HG03066 (cell line): Measurements from ENCODE around the gene PRRG3.

Experiments
- ATAC-seq: cut with Tn5 transposase; IDR thresholded peaks from one replicate; pipeline ENCODE4 v1.9.1; 2021; ENCODE audit warnings: low read depth; ENCODE audit not compliant: unreplicated experiment

The PRRG3 gene

DNA sequence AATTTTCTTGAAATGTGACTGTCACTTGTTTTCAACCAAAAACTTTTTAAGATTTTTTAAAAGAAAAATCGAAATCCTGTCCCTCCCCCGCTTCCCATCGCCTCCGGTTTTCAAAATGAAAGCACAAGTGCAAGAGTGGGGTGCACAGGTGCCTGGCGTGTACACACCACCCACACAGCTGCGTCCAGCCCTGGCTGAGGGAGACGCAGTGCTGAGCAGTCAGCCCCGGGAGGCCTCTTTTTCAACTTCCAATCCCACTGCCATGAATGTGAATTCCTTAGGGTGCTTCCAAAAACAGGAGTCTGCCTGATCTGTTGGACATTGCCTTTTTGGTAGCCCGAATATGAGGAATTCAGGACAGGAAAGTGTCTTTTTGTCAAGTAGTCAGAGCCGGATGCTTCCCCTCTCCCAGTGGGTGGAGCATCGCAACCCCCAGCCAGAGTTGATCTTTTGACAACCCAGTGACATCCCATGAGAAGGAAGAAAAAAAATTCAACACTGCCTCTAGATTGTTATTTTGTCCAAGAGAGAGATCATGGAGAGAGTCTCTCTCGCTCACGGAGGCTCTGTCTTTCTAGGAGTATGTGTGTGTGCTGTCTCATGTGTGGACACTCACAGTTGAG, 8.9 kb downstream of the PRRG3 start:
- no peak for ATAC-seq

DNA sequence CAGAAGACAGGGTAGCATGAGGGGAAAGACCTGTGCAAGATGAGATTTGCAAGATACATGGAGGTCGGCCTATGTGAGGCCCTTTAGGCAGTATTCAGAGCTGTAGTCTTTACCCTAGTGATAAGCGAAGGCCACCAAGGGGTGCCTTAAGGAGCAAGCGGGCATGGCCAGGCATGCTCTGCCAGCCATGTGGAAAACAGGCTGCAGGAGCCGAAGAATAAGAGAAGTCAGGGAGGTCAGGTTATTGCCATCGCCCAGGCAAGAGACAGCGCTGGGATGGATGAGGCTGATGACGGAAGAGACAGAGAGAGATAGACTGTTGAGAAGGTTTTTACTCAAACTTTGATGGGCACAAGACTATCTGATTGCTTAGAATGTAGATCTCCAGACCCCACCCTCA, 13.6 kb downstream of the PRRG3 start:
- ATAC-seq = no peak

DNA sequence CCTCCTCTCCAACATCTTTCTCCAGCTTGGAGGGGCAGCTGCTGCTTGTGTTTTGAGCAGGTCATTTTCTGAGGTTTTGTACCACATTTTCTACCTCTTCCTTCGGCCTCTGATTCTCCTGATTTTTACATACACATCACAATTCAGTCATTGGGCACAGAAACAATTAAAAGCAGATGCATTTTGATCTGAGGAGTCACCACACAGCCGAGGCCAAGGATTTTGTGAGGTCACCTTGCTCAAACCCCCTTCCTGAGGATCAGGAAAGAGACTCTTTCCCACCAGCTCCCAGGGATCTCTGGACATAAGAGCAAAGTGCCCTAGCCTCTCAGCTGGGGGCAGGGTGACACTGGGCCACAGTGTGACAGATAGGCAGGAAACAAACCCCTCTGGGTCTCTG, 15.2 kb downstream of the PRRG3 start:
- no peak for ATAC-seq

DNA sequence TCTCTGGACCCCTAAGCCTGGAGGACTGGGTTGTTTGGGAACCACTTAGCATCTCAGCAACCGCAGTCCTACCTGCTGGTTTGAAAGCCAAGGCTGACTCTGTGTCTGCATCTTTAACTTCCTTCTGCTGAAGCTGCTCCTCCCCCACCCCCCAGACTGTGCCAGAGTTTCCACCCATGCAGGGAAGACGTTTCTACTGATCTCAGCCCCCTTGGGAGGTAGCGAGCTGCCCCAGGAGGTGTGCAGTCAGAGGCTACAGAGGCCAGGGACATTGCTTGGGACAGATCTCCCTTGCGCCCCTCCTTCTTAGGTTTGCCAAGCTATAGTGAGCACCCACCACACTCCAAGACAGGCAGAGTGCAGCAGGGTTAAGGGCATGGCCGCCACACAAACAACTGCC, 15.9 kb downstream of the PRRG3 start:
- no peak for ATAC-seq

DNA sequence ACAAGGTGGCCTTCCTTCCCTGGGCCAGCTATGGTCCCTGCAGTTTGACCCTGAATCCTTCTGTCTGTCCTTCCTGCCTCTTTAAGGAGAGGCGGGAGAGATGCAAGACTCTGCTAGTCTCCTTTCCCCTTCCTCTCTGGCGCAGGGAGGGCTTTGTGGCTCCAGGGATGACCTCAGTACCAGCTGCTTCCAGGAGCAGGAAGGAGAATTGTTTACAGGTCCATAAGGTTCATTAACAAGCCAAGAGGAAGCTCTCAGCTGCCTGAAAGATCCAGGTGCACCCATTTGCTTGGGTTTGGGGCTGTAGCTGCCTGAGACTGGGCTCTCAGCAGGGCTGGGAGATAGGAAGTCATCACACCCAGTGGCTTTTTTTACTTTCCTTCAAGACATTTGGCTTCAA, 16.5 kb downstream of the PRRG3 start:
- no peak for ATAC-seq

DNA sequence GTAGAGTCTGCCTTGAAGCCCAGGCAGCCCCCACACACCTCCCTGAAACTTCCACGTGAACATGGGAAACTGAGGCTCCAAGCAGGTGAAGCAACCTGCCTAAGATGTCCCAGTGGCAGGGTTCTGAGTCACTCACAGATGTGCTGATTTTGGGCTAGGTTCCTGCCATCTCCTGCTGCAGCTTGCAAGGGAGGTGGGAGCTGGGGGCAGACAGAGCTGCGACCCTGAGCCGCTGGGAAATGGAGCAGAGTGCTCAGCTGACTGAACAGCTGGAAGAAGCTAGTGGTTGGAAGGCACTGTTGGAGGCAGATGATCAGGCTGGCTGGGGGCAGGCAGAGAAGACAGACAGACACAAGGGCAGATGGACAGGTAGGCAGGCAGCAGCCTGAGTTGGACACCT, 17.0 kb downstream of the PRRG3 start:
- no peak for ATAC-seq

DNA sequence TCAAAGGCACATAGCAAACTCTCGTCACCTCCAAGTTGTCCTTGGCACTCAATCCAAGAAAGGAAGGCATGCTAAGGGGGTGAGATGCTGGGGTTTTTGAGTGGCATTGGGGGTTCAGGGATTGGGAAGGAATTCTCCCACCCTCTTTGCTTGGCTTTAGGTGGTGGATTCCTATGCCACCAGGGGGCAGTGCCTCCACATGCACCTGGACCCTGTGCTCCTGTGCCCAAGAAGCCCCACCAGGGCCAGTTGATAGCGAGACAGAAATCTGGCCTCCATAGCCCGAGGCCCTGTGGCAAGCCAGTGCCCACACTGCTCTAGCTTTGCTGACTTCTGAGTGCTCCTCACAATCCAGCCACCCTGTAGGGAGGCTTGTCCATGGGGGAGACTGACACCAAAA, 18.6 kb downstream of the PRRG3 start:
- ATAC-seq = no peak

DNA sequence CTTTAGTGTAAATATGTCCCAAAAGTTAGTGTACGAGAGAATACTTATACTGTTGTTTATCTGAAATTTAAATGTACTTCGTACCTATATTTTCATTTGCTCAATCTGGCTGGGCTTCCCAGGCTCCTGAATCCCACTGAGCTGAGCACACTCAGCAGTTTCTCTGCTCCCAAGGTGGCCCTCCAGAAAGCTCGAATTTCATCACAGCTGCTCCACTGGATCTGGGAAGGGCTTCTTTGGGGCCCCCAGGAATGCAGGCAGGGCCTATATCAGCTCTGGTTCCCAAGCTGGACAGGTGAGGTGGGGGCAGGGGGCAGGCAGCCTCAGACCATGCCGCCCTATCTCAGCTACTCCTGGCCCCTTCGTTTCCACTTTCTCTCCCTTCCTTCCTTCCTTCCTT, 19.1 kb downstream of the PRRG3 start:
- ATAC-seq = no peak

DNA sequence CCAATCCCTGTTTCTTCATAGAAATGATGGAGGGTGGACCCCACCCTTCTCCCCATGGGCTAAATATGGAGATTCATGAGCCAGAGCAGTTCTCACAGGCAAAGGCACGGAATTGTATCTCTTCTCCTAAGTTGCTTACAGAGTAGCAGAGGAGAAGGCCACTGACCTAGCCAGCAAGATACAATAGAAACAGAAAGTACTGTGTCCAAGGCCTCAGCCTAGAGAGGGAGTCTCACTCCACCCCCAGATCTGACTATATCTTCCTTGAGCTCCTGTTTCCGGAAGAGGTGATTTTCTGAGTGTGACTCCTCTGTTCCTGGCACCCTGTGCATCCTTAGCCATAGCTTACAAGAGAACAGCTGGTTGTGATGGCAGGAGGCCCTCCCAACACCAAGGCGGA, 20.5 kb downstream of the PRRG3 start, which contains the start of gene FATE1:
FATE1 (plus strand) TSS at position 284 of the 400 bp plus-strand sequence; CDS start at position 369, 85 bp downstream.
- no peak for ATAC-seq

DNA sequence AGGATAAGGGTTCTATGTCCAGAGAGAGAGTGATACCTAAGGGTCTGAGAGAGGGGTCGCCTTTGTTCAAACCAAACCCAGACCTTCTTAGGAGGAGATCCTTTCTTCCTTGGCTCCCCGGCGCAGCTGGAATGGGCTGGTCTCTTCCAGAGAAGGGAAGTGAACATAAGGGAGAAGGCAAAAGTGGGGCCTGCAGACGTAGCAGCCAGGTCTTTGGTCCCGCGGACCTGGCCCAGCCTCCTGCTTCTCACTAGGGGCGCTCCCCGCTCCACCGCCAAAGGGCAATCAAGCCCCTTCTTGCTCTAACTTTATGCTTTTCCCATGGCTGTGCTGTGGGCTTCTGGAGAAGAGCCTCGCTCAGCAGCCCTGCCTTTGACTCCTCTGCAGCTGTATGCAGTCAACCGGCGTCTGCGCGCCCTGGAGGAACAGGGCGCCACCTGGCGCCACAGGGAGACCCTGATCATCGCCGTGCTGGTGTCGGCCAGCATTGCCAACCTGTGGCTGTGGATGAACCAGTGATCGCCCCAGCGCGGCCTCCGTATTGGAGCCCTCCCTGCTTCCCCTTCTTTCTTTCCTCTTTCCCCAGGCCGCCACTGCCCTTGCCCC, 27.1 kb downstream of the PRRG3 start:
- ATAC-seq = no peak

DNA sequence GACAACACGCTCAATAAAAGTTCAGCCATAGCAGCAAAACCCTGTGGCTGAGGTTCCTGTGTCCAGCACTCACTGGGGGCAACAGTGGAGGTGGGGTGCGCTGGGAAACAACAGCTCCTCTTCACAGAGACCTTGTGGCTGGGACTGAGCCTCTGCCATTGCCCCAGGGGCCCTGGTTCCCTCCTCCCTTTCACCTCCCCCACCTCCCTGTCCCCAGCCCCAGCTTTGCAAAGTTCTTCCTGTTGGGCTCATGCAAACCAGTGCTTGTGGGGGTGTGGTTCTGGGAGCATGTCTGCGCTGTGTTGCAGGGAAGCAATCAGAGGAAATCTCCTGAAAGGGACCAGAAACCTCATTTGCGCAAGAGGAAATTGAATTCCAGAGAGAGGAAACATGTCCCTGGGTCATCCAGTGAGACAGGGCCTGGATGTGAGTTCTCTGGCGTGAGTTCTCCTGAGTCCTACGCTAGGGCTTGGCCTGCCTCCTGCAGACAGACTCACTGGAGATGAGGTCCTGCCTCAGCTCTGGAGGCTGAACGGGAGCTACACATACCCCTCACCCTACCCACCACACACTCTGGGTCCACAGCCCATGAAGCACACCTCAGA, 28.0 kb downstream of the PRRG3 start:
- ATAC-seq = no peak

DNA sequence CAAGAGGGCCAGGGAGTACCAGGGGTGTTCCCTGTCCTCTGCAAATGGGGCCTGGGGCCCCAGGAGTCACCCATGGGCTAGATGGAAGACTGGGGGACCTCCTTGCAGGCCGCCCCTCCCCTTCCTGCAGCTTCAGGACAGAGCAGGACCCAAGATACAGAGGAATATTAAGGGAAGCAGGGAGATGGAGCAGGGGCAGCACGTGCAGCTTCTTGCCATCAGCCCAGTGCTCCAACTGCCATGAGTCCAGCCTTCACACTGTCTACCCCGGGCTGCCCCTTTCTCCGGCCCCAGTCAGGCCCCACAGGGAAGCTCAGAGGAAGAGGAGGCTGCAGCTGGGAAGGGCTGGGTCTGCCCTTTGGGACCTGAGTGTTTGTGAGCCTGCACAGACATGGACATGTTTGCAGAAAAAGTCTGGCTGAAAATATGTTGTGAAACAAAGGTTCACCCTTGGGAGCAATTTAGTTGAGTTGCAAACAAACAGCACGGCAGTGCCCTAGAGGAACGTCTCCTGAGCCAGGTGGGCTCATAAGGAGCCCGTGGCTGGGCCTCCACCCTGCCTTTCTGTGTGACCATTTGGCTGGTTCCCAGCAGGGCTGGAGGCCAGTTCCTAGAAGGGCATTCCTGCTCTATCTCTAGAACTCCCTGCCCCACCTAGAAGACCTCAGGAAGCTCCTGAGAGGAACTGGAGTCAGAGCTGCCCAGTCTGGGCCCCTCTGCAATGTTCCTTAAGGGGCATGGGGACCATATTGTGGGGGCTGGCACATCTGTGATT, 29.5 kb downstream of the PRRG3 start:
- ATAC-seq = no peak

DNA sequence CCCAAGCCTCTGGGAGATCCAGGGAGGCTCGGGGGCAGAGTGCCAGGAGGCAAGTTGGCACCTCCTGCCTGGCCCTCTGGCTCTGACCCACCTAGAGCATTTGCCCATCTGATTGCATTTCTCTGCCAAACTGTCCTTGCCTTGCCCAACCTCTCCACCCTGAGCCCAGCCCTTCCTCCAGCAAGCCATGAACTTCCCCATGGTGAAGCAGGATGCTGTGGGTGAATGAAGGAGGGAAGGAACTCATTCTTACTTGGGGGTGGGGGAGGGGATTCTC, 30.0 kb downstream of the PRRG3 start:
- ATAC-seq = no peak

DNA sequence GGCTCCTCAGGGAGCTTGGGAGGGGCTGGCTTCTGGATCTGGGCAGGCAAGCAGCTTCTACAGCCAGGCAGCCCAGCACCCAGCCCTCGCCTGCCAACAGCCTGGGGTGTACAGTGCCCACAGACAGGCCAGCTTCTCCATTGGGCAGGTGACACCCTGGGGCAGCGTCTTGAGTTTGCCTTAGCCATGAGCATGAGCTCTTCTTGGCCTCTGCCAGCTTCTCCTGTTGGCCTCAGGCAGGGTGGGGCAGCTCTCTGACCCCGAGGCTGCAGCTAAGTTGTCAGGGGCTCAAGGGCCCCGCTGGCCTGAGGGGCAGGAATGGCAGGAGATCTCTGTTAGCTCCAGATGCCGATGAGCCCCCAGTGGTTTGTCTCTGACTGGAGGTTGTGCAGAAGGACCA, 31.5 kb downstream of the PRRG3 start:
- ATAC-seq = no peak

DNA sequence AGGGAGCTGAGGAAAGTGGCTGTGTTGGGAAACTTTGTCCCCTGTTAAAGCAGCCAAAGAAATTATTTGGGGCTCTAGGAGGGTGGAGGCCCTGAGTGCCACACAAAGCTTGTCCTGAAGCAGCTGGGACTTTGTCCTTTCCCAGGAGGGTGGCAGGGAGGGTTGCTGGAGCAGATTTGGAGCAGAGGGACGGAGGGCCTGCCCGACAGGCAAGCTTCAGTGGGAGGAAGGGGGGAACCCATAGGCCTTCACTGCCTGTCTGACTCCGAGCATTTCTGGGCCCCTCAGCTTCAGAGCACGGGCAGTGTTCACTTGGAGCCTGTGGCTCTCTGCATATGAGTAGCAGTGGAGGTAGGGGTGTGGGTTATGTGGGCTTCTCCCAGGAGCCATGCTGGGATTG, 32.1 kb downstream of the PRRG3 start:
- no peak for ATAC-seq

DNA sequence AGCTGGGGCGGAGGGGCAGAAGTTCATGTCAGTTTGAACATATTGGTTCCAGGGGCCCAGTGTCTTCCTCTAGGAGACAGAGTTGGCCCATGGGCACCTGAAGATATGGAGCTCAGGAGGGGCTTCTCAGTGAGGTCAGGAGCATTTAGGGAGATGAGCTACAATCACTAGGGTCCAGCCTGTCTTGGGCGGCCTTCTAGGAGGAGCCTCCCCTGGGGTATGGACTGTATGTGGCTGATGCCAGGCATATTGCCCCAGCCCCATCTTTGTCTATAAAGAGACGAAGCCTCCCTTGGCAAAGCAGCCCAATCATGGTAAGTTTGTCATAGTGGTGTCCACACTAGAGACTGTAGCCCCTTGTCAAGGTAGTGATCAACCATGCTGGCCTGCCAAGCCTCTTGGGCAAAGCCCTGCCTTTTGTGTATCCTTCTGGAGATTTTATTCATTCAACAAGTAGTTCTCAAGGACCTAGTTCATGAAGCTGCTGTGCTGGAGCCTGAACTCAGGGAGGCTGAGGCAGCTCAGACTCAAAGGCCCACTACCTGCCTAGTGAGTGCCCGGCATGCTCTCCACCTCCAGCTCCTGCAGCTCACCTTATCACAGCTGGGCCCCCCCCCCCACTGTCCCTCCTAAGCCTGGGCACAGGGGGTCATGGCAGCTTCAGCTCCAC, 33.9 kb downstream of the PRRG3 start:
- no peak for ATAC-seq

DNA sequence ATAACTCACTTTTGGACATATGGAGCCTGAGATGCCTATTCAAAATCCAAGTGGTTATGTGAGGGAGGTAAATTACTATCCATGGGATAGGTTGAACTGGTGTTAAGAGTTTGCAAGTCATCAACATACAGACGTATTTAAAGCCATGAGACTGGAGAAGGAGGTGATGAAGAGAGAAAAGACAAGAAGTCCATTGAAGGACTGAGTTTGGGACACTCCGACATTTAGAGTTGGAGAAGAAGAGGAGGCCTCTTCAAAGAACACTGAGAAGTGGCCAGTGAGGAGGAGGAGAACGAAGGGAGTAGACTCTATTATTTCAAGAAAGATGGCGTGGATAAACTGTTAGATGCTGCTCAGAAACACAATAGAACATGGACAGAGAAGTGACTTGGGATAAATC, 39.2 kb downstream of the PRRG3 start, which contains the start of gene CNGA2:
CNGA2 (plus strand) TSS at position 301 of the 400 bp plus-strand sequence. CDS start 3,738 bp downstream, outside the sequence.
- no peak for ATAC-seq

DNA sequence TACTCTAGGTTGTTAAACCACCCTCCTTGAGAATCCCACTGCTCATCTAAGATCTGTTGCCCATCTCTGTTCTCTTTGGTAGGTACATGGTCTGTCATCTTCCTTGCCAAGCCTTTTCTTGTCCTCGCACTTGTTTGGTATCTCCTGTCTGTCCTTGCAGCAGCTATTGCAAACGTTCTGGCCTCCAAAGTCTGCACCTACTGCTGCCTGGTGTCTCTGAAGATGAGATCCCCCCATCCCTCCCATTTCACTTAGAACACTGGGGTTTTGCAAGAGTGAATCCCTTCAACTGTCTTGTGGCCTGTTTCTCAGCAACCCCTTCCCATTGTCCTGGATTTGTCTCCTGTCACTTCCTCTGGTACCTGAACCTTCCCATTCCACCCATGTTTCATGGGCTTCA, 40.0 kb downstream of the PRRG3 start:
- no peak for ATAC-seq

DNA sequence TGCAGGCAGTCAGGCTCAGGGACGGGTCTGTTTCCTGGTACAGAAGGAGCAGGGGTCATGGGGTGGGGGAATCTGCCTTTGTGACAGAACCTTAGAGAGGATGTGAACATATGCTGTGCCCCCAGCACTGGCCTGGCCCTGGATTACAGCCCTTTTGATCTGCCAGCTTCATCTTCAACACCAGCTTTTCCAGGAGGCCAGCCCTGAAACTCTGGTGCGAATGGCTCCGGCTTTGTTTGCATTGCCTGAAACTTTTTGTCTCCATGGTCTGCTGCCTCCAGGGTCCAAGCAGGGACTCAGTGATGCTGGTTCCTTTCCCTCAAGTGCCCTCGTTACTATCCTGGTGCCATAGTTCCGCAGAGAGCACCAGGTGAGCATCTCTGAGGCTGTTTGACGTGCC, 41.4 kb downstream of the PRRG3 start:
- no peak for ATAC-seq

DNA sequence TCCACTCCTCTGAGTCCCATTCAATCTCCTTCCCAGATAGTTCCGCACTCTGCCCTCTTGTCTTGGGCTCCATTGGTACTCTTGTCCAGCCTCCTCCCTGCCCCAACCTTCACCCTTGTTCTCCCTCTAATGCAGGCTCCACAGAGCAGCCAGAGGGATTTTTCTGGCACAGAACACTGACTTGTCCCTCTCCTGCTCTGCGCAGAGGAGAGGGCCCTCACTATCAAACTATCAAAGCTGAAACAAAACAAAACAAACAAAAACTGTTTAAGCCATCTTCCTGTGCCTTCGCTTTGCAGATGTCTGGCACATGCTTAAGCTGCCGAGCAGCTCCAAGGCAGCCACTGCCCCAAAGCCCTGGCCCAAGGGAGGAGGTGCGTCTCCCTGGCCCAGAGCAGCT, 42.2 kb downstream of the PRRG3 start:
- ATAC-seq = no peak

DNA sequence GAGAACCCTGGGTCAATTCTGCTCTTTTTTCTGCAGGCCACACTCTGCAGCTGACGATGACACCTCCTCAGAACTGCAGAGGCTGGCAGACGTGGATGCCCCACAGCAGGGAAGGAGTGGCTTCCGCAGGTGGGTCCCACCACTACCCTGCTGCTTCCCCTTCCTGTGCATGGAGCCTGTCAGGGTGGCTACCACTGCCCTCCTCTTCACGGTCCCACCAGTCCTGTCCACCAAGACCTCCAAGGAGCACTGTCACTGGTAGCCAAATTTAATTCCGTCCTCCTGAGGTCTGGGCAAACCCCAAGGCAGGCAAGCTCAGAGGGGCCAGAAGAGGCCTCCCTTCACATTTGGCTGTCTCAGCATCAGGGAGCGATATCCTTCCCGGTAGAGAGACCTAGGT, 43.5 kb downstream of the PRRG3 start:
- ATAC-seq = no peak
